GM12874 (cell line): Measurements from ENCODE around the gene RXRG.

Experiments
- TF ChIP-seq, protein P1 (sequence below): IDR thresholded peaks from 2 replicates; pipeline ENCODE4 v1.5.1; 2011; ENCODE audit warnings: low read depth, mild to moderate bottlenecking, control low read depth, low read length, moderate library complexity; ENCODE audit not compliant: insufficient read depth

Gene RXRG

DNA sequence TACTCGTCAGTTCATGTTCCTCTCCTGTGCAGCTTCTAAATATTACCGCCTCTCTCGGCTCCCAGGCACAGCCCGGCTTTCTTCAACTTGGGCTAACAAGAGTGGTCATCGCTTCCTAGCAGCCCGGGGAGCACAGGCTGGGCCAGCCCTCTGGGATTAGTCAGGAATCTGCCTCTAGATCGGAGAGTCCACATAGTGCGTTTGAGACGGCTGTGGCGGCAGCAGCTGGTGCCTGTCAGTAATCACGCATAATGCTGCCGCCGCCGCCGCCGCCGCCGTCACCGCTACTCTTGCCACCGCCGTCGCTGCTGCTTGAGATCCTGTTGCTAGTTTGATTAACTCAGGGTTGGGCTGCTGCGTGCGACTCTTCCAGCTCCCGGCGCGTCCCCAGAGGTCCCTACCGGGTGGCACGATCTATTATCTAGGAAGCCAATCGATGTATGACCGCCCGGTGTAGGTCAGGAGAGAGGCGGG lies at the start of gene RXRG:
TSS of gene RXRG (minus strand) at position 230 of the 474 bp plus-strand sequence. CDS start 233 bp downstream, outside the sequence.
- TF ChIP-seq, protein P1, sequence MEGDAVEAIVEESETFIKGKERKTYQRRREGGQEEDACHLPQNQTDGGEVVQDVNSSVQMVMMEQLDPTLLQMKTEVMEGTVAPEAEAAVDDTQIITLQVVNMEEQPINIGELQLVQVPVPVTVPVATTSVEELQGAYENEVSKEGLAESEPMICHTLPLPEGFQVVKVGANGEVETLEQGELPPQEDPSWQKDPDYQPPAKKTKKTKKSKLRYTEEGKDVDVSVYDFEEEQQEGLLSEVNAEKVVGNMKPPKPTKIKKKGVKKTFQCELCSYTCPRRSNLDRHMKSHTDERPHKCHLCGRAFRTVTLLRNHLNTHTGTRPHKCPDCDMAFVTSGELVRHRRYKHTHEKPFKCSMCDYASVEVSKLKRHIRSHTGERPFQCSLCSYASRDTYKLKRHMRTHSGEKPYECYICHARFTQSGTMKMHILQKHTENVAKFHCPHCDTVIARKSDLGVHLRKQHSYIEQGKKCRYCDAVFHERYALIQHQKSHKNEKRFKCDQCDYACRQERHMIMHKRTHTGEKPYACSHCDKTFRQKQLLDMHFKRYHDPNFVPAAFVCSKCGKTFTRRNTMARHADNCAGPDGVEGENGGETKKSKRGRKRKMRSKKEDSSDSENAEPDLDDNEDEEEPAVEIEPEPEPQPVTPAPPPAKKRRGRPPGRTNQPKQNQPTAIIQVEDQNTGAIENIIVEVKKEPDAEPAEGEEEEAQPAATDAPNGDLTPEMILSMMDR = no peak

DNA sequence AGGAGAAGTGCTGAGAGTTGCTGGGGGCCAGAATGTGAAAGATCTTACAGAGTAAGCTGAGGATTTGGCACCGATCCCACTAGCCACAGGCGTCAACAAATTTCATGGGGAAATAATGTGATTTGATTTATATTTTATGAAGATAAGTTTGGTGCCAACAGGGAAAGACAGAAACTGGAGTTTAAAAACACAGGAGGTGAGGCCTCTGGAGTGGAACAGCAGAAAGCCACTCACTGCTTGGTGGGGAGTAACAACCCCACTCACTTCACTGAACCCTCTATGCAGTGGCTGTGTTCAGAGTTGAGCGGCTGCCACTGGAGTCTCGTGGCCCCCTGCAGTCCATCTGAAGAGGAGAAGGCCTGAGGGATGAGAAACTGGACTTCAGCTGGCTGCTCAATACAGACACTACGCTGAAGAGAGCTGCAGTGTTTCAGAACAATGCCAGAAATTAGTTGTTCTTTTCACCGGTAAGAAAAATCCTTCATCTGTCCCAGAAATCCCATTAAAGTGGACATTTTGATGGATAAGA lies 48.0 kb upstream of the RXRG start:
- TF ChIP-seq, protein P1 = no peak

DNA sequence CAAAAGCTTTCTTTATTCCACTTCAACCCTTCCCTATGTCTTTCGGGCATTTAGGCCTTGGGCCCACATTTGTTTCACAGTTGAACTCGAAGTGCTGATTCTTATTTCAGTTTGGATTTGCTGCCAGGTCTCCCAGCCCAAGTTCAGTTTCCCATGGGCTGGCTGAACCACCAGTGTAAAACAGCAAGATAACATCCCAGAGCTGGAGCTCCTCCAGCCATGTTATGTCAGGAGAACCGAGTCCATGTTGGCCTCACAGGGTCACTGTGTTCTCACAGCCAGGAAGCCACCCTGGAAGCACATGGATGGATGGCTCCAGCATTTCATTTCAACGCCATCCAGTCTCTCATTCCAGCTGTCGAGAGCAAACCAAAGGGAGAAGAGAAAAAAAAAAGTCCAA lies 45.2 kb upstream of the RXRG start:
- TF ChIP-seq, protein P1 = no peak

DNA sequence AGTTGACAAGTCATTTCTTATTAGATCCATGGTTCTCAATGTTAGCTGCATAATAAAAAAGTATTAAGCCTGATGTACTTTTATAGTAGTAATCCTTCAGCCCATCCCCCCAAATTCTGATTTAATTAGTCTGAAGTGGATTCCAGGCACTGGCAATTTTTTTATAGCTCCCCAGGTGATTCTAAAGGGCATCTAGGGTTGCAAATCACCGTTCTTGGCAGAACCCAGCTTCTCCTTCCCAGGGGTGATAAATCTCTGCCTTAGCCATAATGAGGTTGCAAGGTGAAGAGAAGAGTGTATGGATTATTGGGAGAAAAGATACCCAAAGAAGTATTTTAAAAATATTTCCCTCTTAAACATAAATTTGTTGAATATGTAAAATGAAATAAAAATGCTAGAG lies 43.0 kb upstream of the RXRG start:
- TF ChIP-seq, protein P1 = no peak

DNA sequence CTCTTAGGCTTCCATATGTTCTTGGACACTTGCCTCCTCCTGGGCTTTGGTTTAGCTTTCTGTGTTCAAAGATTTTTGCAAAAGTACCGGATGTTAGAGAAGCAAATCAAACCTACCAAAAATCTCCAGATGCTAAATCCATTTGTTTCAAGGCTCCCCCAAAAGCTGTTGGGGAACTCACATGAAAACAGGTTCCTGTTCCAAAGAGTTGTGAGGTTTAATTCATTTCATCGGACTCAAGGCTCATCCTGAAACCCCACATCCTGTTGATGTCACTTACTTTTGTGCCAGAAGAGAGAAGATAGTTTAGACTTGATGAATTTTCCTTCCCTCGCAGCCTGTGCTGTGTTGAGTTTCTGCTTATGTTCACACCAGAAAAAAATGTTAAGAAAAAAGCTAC lies 41.7 kb upstream of the RXRG start:
- TF ChIP-seq, protein P1 = no peak

DNA sequence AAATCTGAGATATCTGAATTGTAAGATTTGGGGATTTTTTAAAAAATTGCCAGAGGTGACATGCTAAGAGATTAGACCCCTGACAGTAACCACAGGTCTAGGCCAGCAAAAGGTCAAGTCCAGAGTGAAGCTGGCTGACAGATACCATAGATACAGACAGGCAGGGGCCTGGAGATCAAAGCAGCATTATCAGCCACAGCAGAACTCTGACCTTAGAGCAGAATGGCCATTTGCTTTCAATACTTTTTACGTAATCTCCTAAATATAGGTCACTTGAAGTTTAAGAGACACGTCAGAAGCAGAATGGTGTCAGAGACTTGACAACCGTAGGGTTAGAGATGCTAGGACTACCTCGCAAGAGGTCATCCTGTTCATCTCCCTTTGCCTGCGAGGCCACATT lies 40.8 kb upstream of the RXRG start:
- TF ChIP-seq, protein P1 = no peak

DNA sequence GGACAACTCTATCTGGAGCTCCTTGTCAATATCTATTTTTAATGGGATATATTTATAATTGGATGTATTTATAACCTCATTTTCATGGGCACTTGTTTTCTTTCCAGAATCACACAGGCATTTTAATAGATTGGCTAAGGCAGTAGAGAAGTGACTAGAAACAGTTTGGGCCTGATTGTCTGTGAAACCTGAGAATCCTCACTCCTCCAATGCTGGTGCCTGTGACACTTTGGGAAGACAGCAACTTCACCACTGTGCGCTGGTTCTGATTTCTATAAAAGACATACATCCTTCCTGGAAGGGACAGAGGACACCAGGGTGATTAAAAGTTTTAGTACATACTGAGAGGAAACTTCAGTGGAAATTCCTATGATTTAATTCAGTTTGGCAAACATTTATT lies 39.6 kb upstream of the RXRG start:
- TF ChIP-seq, protein P1 = no peak

DNA sequence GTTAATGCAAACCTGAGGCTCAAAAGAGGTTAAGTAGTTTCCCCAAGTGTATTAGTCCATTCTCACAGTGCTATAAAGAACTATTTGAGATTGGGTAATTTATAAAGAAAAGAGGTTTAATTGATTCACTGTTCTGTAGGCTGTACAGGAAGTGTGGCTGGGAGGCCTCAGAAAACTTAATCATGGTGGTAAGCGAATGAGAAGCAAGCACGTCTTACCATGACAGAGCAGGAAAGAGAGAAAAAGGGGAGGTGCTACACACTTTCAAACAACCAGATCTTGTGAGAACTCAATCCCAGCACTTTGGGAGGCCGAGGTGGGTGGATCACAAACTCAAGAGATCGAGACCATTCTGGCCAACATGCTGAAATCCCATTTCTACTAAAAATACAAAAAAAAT lies 38.5 kb upstream of the RXRG start:
- TF ChIP-seq, protein P1 = no peak
